Spleen (tissue), 11 donors: Measurements from ENCODE around the gene PMIS2. TPM values are rescaled to one million over a fixed set of nuclear protein-coding genes. Genes with fewer than 3 reads are reported as not detected.

Experiments used
- DNase-seq: peaks from one replicate; pipeline ENCODE4 v3.0.0-alpha.2; 2020
- H3K27ac ChIP-seq, 8 donors: fragments of 200-600 bp; sonication (generic) in 7 of 8; 1 replicate in 4 of 8; 2 replicates in 4 of 8; pipeline versions ENCODE4 v1.5.0 to v1.8.0; 2016 to 2021; ENCODE audit warnings: inconsistent platforms in 4 of 8, mild to moderate bottlenecking in 4 of 8, moderate library complexity in 1 of 8
- H3K27me3 ChIP-seq, 7 donors: fragments of 200-600 bp; sonication (generic) in 6 of 7; replicated peaks in 1 of 7; 1 replicate in 4 of 7; 2 replicates in 3 of 7; pipeline versions ENCODE4 v1.5.0 to v1.8.0; 2016 to 2021; ENCODE audit warnings: inconsistent platforms in 3 of 7, mild to moderate bottlenecking in 1 of 7
- H3K36me3 ChIP-seq, 6 donors: fragments of 200-600 bp; sonication (generic) in 5 of 6; 1 replicate in 4 of 6; 2 replicates in 2 of 6; pipeline versions ENCODE4 v1.5.0 to v1.8.0; 2016 to 2021; ENCODE audit warnings: inconsistent platforms in 2 of 6
- H3K4me1 ChIP-seq, 6 donors: fragments of 200-600 bp; sonication (generic) in 5 of 6; 1 replicate in 3 of 6; 2 replicates in 3 of 6; pipeline versions ENCODE4 v1.5.0 to v1.8.0; 2016 to 2021; ENCODE audit warnings: inconsistent platforms in 3 of 6
- H3K4me3 ChIP-seq, 8 donors: fragments of 200-600 bp; sonication (generic) in 7 of 8; 1 replicate in 4 of 8; 2 replicates in 4 of 8; pipeline versions ENCODE4 v1.5.0 to v1.8.0; 2016 to 2021; ENCODE audit warnings: inconsistent platforms in 4 of 8, mild to moderate bottlenecking in 4 of 8, moderate library complexity in 2 of 8
- H3K9me3 ChIP-seq, 8 donors: fragments of 200-600 bp; sonication (generic) in 7 of 8; 1 replicate in 4 of 8; 2 replicates in 4 of 8; pipeline versions ENCODE4 v1.5.0 to v1.8.0; 2016 to 2021; ENCODE audit warnings: inconsistent platforms in 4 of 8
- CTCF ChIP-seq, 11 experiments: fragments of 200-600 bp in 7 of 11; fragments of 450-650 bp in 4 of 11; sonication (generic) in 4 of 11; IDR thresholded peaks in 8 of 11; conservative IDR thresholded peaks in 3 of 11; 1 replicate in 7 of 11; 2 replicates in 4 of 11; pipeline versions ENCODE4 v1.4.0 to v1.8.0; 2016 to 2021; ENCODE audit warnings: antibody characterized with exemption in 11 of 11, inconsistent platforms in 4 of 11, mild to moderate bottlenecking in 1 of 11
- POLR2A ChIP-seq, 3 donors: fragments of 450-650 bp; IDR thresholded peaks; one replicate each; pipeline ENCODE4 v1.5.1; 2017; ENCODE audit warnings: antibody characterized with exemption in 3 of 3, mild to moderate bottlenecking in 1 of 3
- POLR2AphosphoS5 ChIP-seq, 3 donors: sonication (generic); formaldehyde crosslinking; IDR thresholded peaks; one replicate each; pipeline ENCODE4 v1.5.1; 2017; ENCODE audit warnings: antibody characterized with exemption in 3 of 3
- WGBS, 5 donors: extraction: QIAGEN DNeasy Blood & Tissue Kit in 3 of 5; methylation state at CpG; one replicate each; pipeline versions ENCODE4 v1.1.5 to v1.1.7; 2013 to 2018; 5-methylcytosine and 5-hydroxymethylcytosine counted together
- intact Hi-C: fragments of 100-400 bp; cut with DNase I; formaldehyde crosslinking; loops from one replicate; pipeline ENCODE4 v1.15.0; 2023; ENCODE audit warnings: low total_unique reads
- polyA plus RNA-seq, 3 donors: library from polyadenylated mRNA; stranded (reverse); fragments of 200-250 nt; gene quantifications; one replicate each; pipeline ENCODE4 v1.2.1, GENCODE V29; 2013
- total RNA-seq, 7 donors: library from RNA; depleted of rRNA in 3 of 7; stranded (reverse); fragments of >200 nt in 3 of 7; fragmentation: NEBNext Ultra II Directional in 4 of 7; extraction: Animal tissue kit (Norgen Biotek cat#: 25700) in 4 of 7; gene quantifications; one replicate each; pipeline versions ENCODE4 v1.1.0 to v1.2.1, GENCODE V29; 2016 to 2021
- donor health status: healthy with polysubstance abuse.
- donor health status: DM: no; HTN: no; CAD: no; lungs with moderate emphysema.
- donor health status: DM: no; HTN: no; CAD: no.
- donor health status: Bipolar disorder and iron deficiency.
- donor health status: healthy.
- donor health status: DM: no; HTN: no; CAD: no.
- donor health status: DM: yes; HTN: yes; CAD: no.

Gene PMIS2
- total and polyA plus RNA-seq, 10 donors = not detected

GRCh38 chr19:35559781-35560180, 26.2 kb upstream of the PMIS2 start:
- H3K4me3 ChIP-seq = no peak overlapping the region
- peaks cover 5 to 23% (median 16%) of the 10 kb centered on the region in 6 donors for H3K4me1 ChIP-seq
- no peak overlapping the region for H3K27ac ChIP-seq
- H3K36me3 ChIP-seq = no peaks in the 10 kb centered on the region
- no peaks in the 10 kb centered on the region for H3K9me3 ChIP-seq
- 86 to 92% (median 89%) methylated on average over 23 of the region's 23 CpGs for WGBS, 5 donors
- TF ChIP-seq POLR2A (IDR thresholded peaks at IDR 0.05) = no peak
- TF ChIP-seq CTCF (IDR thresholded peaks at IDR 0.05 in 8 of 11, conservative IDR thresholded peaks at IDR 0.05 in 3 of 11) = no peak
- no peak for TF ChIP-seq POLR2AphosphoS5 (IDR thresholded peaks at IDR 0.05)
- H3K27me3 ChIP-seq = peaks cover 0 to 84% (median 33%) of the 10 kb centered on the region in 7 donors
- intact Hi-C loops = loop anchor here (10.0 kb wide), 1 partner anchor 155 kb away; the partner anchor contains the start of gene KMT2B
- peak; percentile 33 for DNase-seq

GRCh38 chr19:35560271-35560670, 25.7 kb upstream of the PMIS2 start:
- WGBS, 5 donors = 85 to 92% (median 89%) methylated on average over 14 to 18 of the region's 18 CpGs
- Histone ChIP-seq H3K4me3 (no peak overlapping the region), H3K4me1 (peaks cover 5 to 23% (median 16%) of the 10 kb centered on the region in 6 donors), H3K27ac (no peak overlapping the region), H3K27me3 (peaks cover 0 to 86% (median 37%) of the 10 kb centered on the region in 7 donors), H3K36me3 (no peaks in the 10 kb centered on the region), H3K9me3 (no peaks in the 10 kb centered on the region)
- intact Hi-C loops = no loop called here
- TF ChIP-seq POLR2AphosphoS5 (IDR thresholded peaks at IDR 0.05) (no peak), POLR2A (IDR thresholded peaks at IDR 0.05) (no peak), CTCF (IDR thresholded peaks at IDR 0.05 in 8 of 11, conservative IDR thresholded peaks at IDR 0.05 in 3 of 11) (no peak)
- DNase-seq = peak; percentile 39

- no peaks in the 10 kb centered on the region for H3K36me3 ChIP-seq
- no peak overlapping the region for H3K27ac ChIP-seq
- no peak overlapping the region for H3K4me3 ChIP-seq
- peak; percentile 27 for DNase-seq
- peaks cover 5 to 23% (median 16%) of the 10 kb centered on the region in 6 donors for H3K4me1 ChIP-seq
- intact Hi-C loops = no loop called here
- H3K9me3 ChIP-seq = no peaks in the 10 kb centered on the region
- no peak for TF ChIP-seq POLR2AphosphoS5 (IDR thresholded peaks at IDR 0.05)
- no peak for TF ChIP-seq POLR2A (IDR thresholded peaks at IDR 0.05)
- TF ChIP-seq CTCF (IDR thresholded peaks at IDR 0.05 in 8 of 11, conservative IDR thresholded peaks at IDR 0.05 in 3 of 11) = no peak
- WGBS, 5 donors = 59 to 75% (median 63%) methylated on average over 6 of the region's 6 CpGs
- peaks cover 0 to 85% (median 37%) of the 10 kb centered on the region in 7 donors for H3K27me3 ChIP-seq
Observed at GRCh38 chr19:35560677-35561076, 25.3 kb upstream of the PMIS2 start.

- intact Hi-C loops = no loop called here
- peak; percentile 17 for DNase-seq
- Histone ChIP-seq H3K27ac (no peak overlapping the region), H3K9me3 (no peaks in the 10 kb centered on the region), H3K4me1 (peaks cover 5 to 23% (median 16%) of the 10 kb centered on the region in 6 donors), H3K36me3 (no peaks in the 10 kb centered on the region), H3K4me3 (no peak overlapping the region), H3K27me3 (peaks cover 0 to 85% (median 37%) of the 10 kb centered on the region in 7 donors)
- 67 to 89% (median 76%) methylated on average over 6 of the region's 6 CpGs for WGBS, 5 donors
- no peak for TF ChIP-seq POLR2AphosphoS5 (IDR thresholded peaks at IDR 0.05)
- TF ChIP-seq CTCF (IDR thresholded peaks at IDR 0.05 in 8 of 11, conservative IDR thresholded peaks at IDR 0.05 in 3 of 11) = no peak
- TF ChIP-seq POLR2A (IDR thresholded peaks at IDR 0.05) = no peak
Observed at GRCh38 chr19:35561436-35561835, 24.5 kb upstream of the PMIS2 start.
